Measurements from ENCODE around the gene TRAP1.

- no peak for TF ChIP-seq SUZ12 (IDR thresholded peaks at IDR 0.05; ENCODE audit: extremely low read depth, insufficient read depth, insufficient read length)
- TF ChIP-seq YY1 (IDR thresholded peaks at IDR 0.05; ENCODE audit: insufficient read depth, insufficient read length), result no peak
Measured at GRCh38 chr16:3662601-3663000, 54.7 kb downstream of the TRAP1 start.
